Glutamatergic neuron (in vitro differentiated cells): Measurements from ENCODE around the gene IPPK. TPM values are rescaled to one million over a fixed set of nuclear protein-coding genes. Genes with fewer than 3 reads are reported as not detected.

Source experiments
- DNase-seq: peaks from one replicate; pipeline ENCODE4 v3.0.0; 2022
- H3K27ac Mint-ChIP-seq: one replicate; pipeline ENCODE4 v1.8.0; 2020; ENCODE audit warnings: mild to moderate bottlenecking, mixed read lengths, inconsistent platforms; ENCODE audit not compliant: unreplicated experiment
- H3K27me3 Mint-ChIP-seq: one replicate; pipeline ENCODE4 v1.8.0; 2020; ENCODE audit warnings: mild to moderate bottlenecking, moderate library complexity, mixed read lengths, inconsistent platforms; ENCODE audit not compliant: unreplicated experiment
- H3K36me3 Mint-ChIP-seq: one replicate; pipeline ENCODE4 v1.8.0; 2020; ENCODE audit warnings: mild to moderate bottlenecking, mixed read lengths, inconsistent platforms; ENCODE audit not compliant: unreplicated experiment
- H3K4me1 Mint-ChIP-seq: one replicate; pipeline ENCODE4 v1.8.0; 2020; ENCODE audit warnings: mild to moderate bottlenecking, low read depth, mixed read lengths, inconsistent platforms; ENCODE audit not compliant: unreplicated experiment
- H3K4me3 Mint-ChIP-seq: one replicate; pipeline ENCODE4 v1.8.0; 2020; ENCODE audit warnings: mild to moderate bottlenecking, mixed read lengths, inconsistent platforms; ENCODE audit not compliant: unreplicated experiment
- H3K9me3 Mint-ChIP-seq: one replicate; pipeline ENCODE4 v1.8.0; 2020; ENCODE audit warnings: mild to moderate bottlenecking, moderate library complexity, mixed read lengths, inconsistent platforms; ENCODE audit not compliant: unreplicated experiment
- total RNA-seq: library from RNA; stranded (reverse); fragmentation: NEBNext Ultra II Directional; extraction: Animal tissue kit (Norgen Biotek cat#: 25700); gene quantifications from one replicate; pipeline ENCODE4 v1.2.1, GENCODE V29; 2021; ENCODE audit not compliant: unreplicated experiment
- TF ChIP-seq, protein P1 (sequence below): fragments of 200-600 bp; sonication (generic); IDR thresholded peaks from one replicate; pipeline ENCODE4 v1.5.0; 2021; ENCODE audit not compliant: partially characterized antibody, unreplicated experiment

The IPPK gene
- total RNA-seq, 1 donor from 2014 or later = 7.0 TPM

DNA sequence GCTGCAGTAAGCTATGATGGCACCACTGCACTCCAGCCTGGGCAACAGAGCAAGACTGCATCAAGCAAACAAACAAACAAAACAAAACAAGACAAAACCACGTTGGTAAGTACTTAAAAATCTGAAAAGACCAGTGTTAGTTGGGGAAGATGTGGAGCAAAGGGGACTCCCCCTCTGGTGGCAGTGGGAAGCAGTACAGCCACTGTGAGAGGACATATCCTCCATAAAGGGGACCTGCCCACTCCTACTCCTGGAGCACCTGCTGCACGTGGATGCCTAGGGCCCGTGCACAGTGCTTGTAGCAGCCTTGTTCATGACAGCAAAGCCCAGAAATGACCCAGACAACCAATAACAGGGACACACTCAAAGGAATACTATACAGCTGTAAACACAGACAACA, 17.0 kb upstream of the IPPK start:
- Mint-ChIP-seq H3K4me3 (no peak overlapping the region), H3K4me1 (no peaks in the 10 kb centered on the region), H3K9me3 (peaks cover 4% of the 10 kb centered on the region), H3K36me3 (peaks cover 10% of the 10 kb centered on the region), H3K27ac (no peak overlapping the region), H3K27me3 (no peaks in the 10 kb centered on the region)
- no peak for DNase-seq
- TF ChIP-seq, protein P1, sequence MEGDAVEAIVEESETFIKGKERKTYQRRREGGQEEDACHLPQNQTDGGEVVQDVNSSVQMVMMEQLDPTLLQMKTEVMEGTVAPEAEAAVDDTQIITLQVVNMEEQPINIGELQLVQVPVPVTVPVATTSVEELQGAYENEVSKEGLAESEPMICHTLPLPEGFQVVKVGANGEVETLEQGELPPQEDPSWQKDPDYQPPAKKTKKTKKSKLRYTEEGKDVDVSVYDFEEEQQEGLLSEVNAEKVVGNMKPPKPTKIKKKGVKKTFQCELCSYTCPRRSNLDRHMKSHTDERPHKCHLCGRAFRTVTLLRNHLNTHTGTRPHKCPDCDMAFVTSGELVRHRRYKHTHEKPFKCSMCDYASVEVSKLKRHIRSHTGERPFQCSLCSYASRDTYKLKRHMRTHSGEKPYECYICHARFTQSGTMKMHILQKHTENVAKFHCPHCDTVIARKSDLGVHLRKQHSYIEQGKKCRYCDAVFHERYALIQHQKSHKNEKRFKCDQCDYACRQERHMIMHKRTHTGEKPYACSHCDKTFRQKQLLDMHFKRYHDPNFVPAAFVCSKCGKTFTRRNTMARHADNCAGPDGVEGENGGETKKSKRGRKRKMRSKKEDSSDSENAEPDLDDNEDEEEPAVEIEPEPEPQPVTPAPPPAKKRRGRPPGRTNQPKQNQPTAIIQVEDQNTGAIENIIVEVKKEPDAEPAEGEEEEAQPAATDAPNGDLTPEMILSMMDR = no peak

DNA sequence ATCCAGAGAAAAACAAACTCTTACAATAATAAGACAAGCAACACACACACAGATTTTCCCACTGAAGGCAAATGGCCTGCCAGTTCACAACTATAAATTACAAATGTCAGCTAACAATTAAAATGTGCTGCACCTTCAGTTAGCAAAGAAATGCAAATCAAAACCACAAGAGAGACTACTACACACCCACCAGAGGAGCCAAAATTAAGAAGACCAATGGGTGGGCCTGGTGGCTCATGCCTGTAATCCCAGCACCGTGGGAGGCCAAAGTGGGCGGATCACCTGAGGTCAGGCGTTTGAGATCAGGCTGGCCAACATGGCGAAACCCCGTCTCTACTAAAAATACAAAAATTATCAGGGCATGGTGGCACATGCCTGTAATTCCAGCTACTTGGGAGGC, 15.1 kb upstream of the IPPK start:
- H3K4me1 Mint-ChIP-seq = no peaks in the 10 kb centered on the region
- no peak overlapping the region for H3K27ac Mint-ChIP-seq
- peaks cover under 1% of the 10 kb centered on the region for H3K36me3 Mint-ChIP-seq
- no peaks in the 10 kb centered on the region for H3K9me3 Mint-ChIP-seq
- no peak for DNase-seq
- TF ChIP-seq, protein P1 = no peak
- peaks cover under 1% of the 10 kb centered on the region for H3K27me3 Mint-ChIP-seq
- H3K4me3 Mint-ChIP-seq = no peak overlapping the region

DNA sequence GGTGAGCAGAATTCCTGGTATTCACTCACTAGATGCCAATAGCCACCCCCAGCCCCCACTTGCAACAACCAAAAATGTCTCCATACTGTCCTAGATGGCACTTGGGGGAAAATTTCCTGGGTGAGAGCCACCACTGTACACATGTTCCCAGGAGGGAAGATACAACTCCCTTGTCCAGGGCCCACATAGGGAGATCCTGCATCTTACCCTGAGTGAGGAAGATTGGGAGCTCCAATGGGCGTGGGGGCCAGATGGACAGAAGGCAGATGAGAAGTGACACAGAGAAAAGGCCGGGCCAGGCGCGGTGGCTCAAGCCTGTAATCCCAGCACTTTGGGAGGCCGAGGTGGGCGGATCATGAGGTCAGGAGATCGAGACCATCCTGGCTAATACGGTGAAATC, 12.3 kb upstream of the IPPK start:
- Mint-ChIP-seq H3K4me1 (no peaks in the 10 kb centered on the region), H3K4me3 (no peak overlapping the region), H3K36me3 (no peaks in the 10 kb centered on the region), H3K27ac (no peak overlapping the region), H3K27me3 (peaks cover 2% of the 10 kb centered on the region), H3K9me3 (no peaks in the 10 kb centered on the region)
- TF ChIP-seq, protein P1 = no peak
- DNase-seq = no peak

DNA sequence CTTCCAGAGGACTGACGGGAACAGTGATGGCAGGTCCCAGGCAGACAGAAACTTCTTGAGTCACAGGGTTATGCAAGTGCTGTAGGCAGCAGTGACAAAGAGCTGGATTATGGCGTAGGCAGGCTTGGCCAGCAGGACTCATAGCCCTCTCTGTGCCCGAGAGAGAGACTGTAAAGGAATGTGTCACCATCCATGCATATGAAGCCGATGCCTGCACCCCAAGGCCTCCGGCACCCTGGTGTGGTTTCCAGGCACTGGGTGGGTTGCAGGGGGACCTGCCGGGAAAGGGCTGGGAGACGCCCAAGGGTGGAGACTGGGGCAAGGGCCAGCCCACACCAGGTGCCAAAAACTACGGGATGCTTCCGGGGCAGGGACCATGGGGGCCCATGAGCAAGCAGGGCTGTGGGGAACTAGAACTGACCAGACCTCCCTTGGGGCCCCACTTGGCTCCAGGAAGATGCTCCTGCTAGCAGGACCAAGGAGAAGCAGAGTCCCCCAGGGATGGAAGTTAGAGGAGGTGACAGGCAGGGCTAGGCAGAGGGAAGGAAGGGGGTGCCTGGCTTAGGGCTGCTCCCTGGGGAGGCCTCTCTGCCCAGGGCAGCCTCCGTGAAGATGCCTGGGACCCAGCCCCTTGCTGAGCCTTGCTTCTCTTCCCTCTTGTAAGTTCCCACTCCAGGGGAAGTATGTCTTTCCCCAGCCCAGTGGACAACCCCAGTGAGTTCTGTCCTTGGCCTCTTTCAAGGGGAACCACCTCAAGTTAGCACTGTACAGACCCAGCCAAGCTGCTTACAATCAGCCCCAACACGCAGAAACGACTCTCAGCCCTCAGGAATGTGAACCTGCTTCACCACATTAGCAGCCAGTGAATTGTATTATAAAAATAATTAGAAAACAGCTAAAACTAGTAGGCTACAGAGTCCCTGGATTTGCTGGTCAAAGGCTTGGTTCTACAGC, 10.5 kb upstream of the IPPK start:
- no peak overlapping the region for H3K4me3 Mint-ChIP-seq
- H3K27me3 Mint-ChIP-seq = peaks cover 2% of the 10 kb centered on the region
- no peak for DNase-seq
- no peaks in the 10 kb centered on the region for H3K9me3 Mint-ChIP-seq
- no peak overlapping the region for H3K27ac Mint-ChIP-seq
- H3K36me3 Mint-ChIP-seq = no peaks in the 10 kb centered on the region
- TF ChIP-seq, protein P1 = no peak
- H3K4me1 Mint-ChIP-seq = no peaks in the 10 kb centered on the region
